ENCODE data around the gene ATP1B3.

DNA sequence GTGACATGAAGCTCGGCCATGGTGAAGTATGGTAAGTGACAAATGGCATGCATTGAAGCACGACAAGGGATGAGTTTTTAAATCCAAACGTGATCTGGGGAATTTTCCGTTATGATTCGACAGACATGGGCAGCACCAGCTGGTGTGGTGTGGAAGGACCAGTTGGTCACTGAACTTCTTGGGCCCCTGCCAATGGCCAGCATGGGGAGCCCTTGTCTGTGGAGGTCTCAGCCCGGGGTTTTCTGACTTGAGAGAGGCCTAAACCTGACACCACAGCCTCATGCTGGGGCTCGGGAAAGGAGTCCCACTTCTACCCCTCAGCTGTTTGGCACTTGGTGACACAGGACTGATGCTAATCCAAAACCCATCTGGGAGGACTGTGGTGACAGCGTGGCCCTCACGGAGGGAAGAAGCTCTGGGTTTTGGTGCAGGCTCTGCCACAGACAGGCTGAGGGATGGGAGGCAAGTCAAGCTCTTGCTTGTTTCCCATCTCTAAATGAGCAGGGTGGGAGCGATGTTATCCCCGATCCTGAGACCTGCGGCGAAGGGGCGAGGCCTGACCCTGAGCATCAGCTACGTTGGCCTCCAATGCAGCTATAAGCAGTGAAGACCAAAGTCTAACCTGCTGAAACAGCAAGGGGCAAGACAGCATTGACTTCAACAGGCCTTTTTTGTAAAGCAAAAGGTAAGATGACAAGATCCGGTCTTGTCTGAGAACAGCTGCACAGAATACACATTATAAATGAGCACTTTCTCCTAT, 69.5 kb downstream of the ATP1B3 start:
- TF ChIP-seq, protein P1, sequence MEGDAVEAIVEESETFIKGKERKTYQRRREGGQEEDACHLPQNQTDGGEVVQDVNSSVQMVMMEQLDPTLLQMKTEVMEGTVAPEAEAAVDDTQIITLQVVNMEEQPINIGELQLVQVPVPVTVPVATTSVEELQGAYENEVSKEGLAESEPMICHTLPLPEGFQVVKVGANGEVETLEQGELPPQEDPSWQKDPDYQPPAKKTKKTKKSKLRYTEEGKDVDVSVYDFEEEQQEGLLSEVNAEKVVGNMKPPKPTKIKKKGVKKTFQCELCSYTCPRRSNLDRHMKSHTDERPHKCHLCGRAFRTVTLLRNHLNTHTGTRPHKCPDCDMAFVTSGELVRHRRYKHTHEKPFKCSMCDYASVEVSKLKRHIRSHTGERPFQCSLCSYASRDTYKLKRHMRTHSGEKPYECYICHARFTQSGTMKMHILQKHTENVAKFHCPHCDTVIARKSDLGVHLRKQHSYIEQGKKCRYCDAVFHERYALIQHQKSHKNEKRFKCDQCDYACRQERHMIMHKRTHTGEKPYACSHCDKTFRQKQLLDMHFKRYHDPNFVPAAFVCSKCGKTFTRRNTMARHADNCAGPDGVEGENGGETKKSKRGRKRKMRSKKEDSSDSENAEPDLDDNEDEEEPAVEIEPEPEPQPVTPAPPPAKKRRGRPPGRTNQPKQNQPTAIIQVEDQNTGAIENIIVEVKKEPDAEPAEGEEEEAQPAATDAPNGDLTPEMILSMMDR (conservative IDR thresholded peaks at IDR 0.05 in 1 of 2, IDR thresholded peaks at IDR 0.05 in 1 of 2; ENCODE audit: extremely low read depth in 1 of 2, insufficient read depth in 1 of 2, low read depth in 1 of 2, low read length in 2 of 2) = no peak
- no peak for TF ChIP-seq EZH2 (IDR thresholded peaks at IDR 0.05; ENCODE audit: borderline replicate concordance, low read length)
